DND-41 (cell line): ENCODE results near the gene KAT6B.

Experiments
- ATAC-seq: fragments of 200-7000 bp; cut with Tn5 transposase; 3 replicates; pipeline ENCODE4 v1.9.1; 2021; ENCODE audit warnings: low read depth; ENCODE audit not compliant: insufficient read depth
- DNase-seq: peaks from one replicate; pipeline ENCODE4 v3.0.0-alpha.2; 2020
- H2AFZ ChIP-seq: 2 replicates; pipeline ENCODE4 v1.6.0; 2012; ENCODE audit warnings: low read depth, low read length
- H3K27ac ChIP-seq: 2 replicates; pipeline ENCODE4 v1.5.1; 2012; ENCODE audit warnings: low read length, inconsistent platforms
- H3K27me3 ChIP-seq: fragments of 200-600 bp; sonication (generic); 2 replicates; pipeline ENCODE4 v1.6.0; 2012; ENCODE audit warnings: low read length, mild to moderate bottlenecking, inconsistent platforms; ENCODE audit not compliant: insufficient read depth, poor library complexity
- H3K36me3 ChIP-seq: 2 replicates; pipeline ENCODE4 v1.5.1; 2012; ENCODE audit warnings: low read length, inconsistent platforms; ENCODE audit not compliant: insufficient read depth
- H3K4me1 ChIP-seq: 2 replicates; pipeline ENCODE4 v1.5.1; 2012; ENCODE audit warnings: mild to moderate bottlenecking, low read length; ENCODE audit not compliant: insufficient read depth
- H3K4me2 ChIP-seq: 2 replicates; pipeline ENCODE4 v1.6.0; 2012; ENCODE audit warnings: mild to moderate bottlenecking, moderate library complexity, low read length, inconsistent platforms; ENCODE audit not compliant: insufficient read depth
- H3K4me3 ChIP-seq, 2 experiments: fragments of 200-600 bp in 1 of 2; shearing (Covaris generic) in 1 of 2; 2 replicates each; pipeline ENCODE4 v1.5.1; 2012 to 2016; ENCODE audit warnings: inconsistent platforms in 2 of 2, low read length in 2 of 2, mild to moderate bottlenecking in 2 of 2, low read depth in 1 of 2, moderate library complexity in 1 of 2
- H3K79me2 ChIP-seq: 2 replicates; pipeline ENCODE4 v1.6.0; 2012; ENCODE audit warnings: low read length, inconsistent platforms; ENCODE audit not compliant: insufficient read depth
- H3K9ac ChIP-seq: 2 replicates; pipeline ENCODE4 v1.6.0; 2012; ENCODE audit warnings: low read depth, mild to moderate bottlenecking, inconsistent platforms, low read length, moderate library complexity
- H3K9me3 ChIP-seq: 2 replicates; pipeline ENCODE4 v1.5.1; 2012; ENCODE audit warnings: low read length, moderate library complexity, mild to moderate bottlenecking, inconsistent platforms; ENCODE audit not compliant: insufficient read depth, severe bottlenecking
- H4K20me1 ChIP-seq: 2 replicates; pipeline ENCODE4 v1.6.0; 2012; ENCODE audit warnings: low read length; ENCODE audit not compliant: insufficient read depth
- EZH2 ChIP-seq: IDR thresholded peaks from 3 replicates; pipeline ENCODE4 v1.6.1; 2012; ENCODE audit warnings: borderline replicate concordance, low read depth, mild to moderate bottlenecking, moderate library complexity, low read length, inconsistent platforms; ENCODE audit not compliant: severe bottlenecking
- TF ChIP-seq, protein P1 (sequence below): IDR thresholded peaks from 2 replicates; pipeline ENCODE4 v1.5.1; 2012; ENCODE audit warnings: borderline replicate concordance, low read length, moderate library complexity, mild to moderate bottlenecking; ENCODE audit not compliant: poor library complexity, severe bottlenecking; ENCODE audit errors: extremely low read depth

The KAT6B gene

GRCh38 chr10:74947781-74948401 is 121.5 kb downstream of the KAT6B start:
- no peak for TF ChIP-seq EZH2
- TF ChIP-seq, protein P1, sequence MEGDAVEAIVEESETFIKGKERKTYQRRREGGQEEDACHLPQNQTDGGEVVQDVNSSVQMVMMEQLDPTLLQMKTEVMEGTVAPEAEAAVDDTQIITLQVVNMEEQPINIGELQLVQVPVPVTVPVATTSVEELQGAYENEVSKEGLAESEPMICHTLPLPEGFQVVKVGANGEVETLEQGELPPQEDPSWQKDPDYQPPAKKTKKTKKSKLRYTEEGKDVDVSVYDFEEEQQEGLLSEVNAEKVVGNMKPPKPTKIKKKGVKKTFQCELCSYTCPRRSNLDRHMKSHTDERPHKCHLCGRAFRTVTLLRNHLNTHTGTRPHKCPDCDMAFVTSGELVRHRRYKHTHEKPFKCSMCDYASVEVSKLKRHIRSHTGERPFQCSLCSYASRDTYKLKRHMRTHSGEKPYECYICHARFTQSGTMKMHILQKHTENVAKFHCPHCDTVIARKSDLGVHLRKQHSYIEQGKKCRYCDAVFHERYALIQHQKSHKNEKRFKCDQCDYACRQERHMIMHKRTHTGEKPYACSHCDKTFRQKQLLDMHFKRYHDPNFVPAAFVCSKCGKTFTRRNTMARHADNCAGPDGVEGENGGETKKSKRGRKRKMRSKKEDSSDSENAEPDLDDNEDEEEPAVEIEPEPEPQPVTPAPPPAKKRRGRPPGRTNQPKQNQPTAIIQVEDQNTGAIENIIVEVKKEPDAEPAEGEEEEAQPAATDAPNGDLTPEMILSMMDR: no peak
- H3K4me3 ChIP-seq: no peak overlapping the region
- DNase-seq (no peak), ATAC-seq (no peak)
- no peak overlapping the region for H3K9ac ChIP-seq
- H4K20me1 ChIP-seq: peaks cover 2% of the 10 kb centered on the region; the same call in 1 of the 2 replicates
- H3K4me1 ChIP-seq: no peaks in the 10 kb centered on the region
- H3K9me3 ChIP-seq: no peaks in the 10 kb centered on the region
- H2AFZ ChIP-seq: no peak overlapping the region
- H3K79me2 ChIP-seq: no peaks in the 10 kb centered on the region; the same call in 1 of the 2 replicates
- H3K27ac ChIP-seq: no peak overlapping the region
- H3K27me3 ChIP-seq: no peaks in the 10 kb centered on the region
- H3K36me3 ChIP-seq: no peaks in the 10 kb centered on the region
- no peak overlapping the region for H3K4me2 ChIP-seq

- ATAC-seq (no peak), DNase-seq (no peak)
- no peak overlapping the region for H2AFZ ChIP-seq
Observed at GRCh38 chr10:74949034-74949832, 122.8 kb downstream of the KAT6B start.

GRCh38 chr10:74949843-74950765 is 123.7 kb downstream of the KAT6B start:
- H3K4me2 ChIP-seq: no peak overlapping the region
- H3K4me1 ChIP-seq: no peaks in the 10 kb centered on the region
- no peaks in the 10 kb centered on the region; the same call in 1 of the 2 replicates for H3K79me2 ChIP-seq
- H3K27ac ChIP-seq: no peak overlapping the region
- DNase-seq (no peak), ATAC-seq (no peak)
- H3K36me3 ChIP-seq: no peaks in the 10 kb centered on the region
- H3K9me3 ChIP-seq: no peaks in the 10 kb centered on the region
- H3K9ac ChIP-seq: no peak overlapping the region
- H3K4me3 ChIP-seq: no peak overlapping the region
- H3K27me3 ChIP-seq: no peaks in the 10 kb centered on the region
- TF ChIP-seq, protein P1: no peak
- TF ChIP-seq EZH2: no peak
- no peak overlapping the region for H2AFZ ChIP-seq
- H4K20me1 ChIP-seq: peaks cover 2% of the 10 kb centered on the region; the same call in 1 of the 2 replicates

More at GRCh38 chr10:74949034-74949832, 122.8 kb downstream of the KAT6B start:
- Histone ChIP-seq H3K4me1 (no peaks in the 10 kb centered on the region), H3K4me2 (no peak overlapping the region), H3K27me3 (no peaks in the 10 kb centered on the region), H4K20me1 (peaks cover 2% of the 10 kb centered on the region; the same call in 1 of the 2 replicates), H3K4me3 (no peak overlapping the region), H3K9me3 (no peaks in the 10 kb centered on the region), H3K79me2 (no peaks in the 10 kb centered on the region; the same call in 1 of the 2 replicates), H3K9ac (no peak overlapping the region), H3K36me3 (no peaks in the 10 kb centered on the region), H3K27ac (no peak overlapping the region)
- TF ChIP-seq, protein P1: no peak
- no peak for TF ChIP-seq EZH2
